Transverse colon (tissue), 4 donors: Measurements from ENCODE around the gene GRPEL1. TPM values are rescaled to one million over a fixed set of nuclear protein-coding genes. Genes with fewer than 3 reads are reported as not detected.

Experiments
- DNase-seq: peaks from one replicate; pipeline ENCODE4 v3.0.0-alpha.2; 2019
- H3K27ac ChIP-seq, 4 donors: fragments of 200-600 bp; sonication (generic); 2 replicates each; pipeline ENCODE4 v1.5.1; 2016 to 2018; ENCODE audit warnings: inconsistent platforms in 4 of 4
- H3K27me3 ChIP-seq: fragments of 200-600 bp; sonication (generic); 2 replicates; pipeline ENCODE4 v1.5.1; 2017; ENCODE audit warnings: inconsistent platforms
- H3K36me3 ChIP-seq, 4 donors: fragments of 200-600 bp; sonication (generic); 2 replicates each; pipeline ENCODE4 v1.5.1; 2017 to 2019; ENCODE audit warnings: inconsistent platforms in 4 of 4
- H3K4me1 ChIP-seq, 4 donors: fragments of 200-600 bp; sonication (generic); 2 replicates each; pipeline ENCODE4 v1.5.1; 2017 to 2020; ENCODE audit warnings: inconsistent platforms in 4 of 4
- H3K4me3 ChIP-seq, 4 donors: fragments of 200-600 bp; sonication (generic); 1 replicate in 1 of 4; 2 replicates in 3 of 4; pipeline versions ENCODE4 v1.5.1 to v1.6.1; 2017 to 2019; ENCODE audit warnings: inconsistent platforms in 4 of 4
- H3K9me3 ChIP-seq, 2 donors: fragments of 200-600 bp; sonication (generic); 2 replicates each; pipeline ENCODE4 v1.5.1; 2017 to 2019; ENCODE audit warnings: inconsistent platforms in 2 of 2
- CTCF ChIP-seq, 5 experiments: fragments of 200-600 bp in 3 of 5; fragments of 450-650 bp in 2 of 5; sonication (generic) in 3 of 5; IDR thresholded peaks; 1 replicate in 2 of 5; 2 replicates in 3 of 5; pipeline ENCODE4 v1.5.1; 2016 to 2017; ENCODE audit warnings: antibody characterized with exemption in 5 of 5, inconsistent platforms in 3 of 5, mild to moderate bottlenecking in 2 of 5, moderate library complexity in 1 of 5
- EP300 ChIP-seq: sonication (generic); formaldehyde crosslinking; IDR thresholded peaks from one replicate; pipeline ENCODE4 v1.6.1; 2017; ENCODE audit warnings: antibody characterized with exemption, low read depth
- POLR2A ChIP-seq: fragments of 450-650 bp; IDR thresholded peaks from one replicate; pipeline ENCODE4 v1.6.1; 2016; ENCODE audit warnings: antibody characterized with exemption, mild to moderate bottlenecking, moderate library complexity
- POLR2AphosphoS5 ChIP-seq, 3 donors: sonication (generic); formaldehyde crosslinking; IDR thresholded peaks; one replicate each; pipeline ENCODE4 v1.6.1; 2016; ENCODE audit warnings: antibody characterized with exemption in 3 of 3
- WGBS, 2 donors: methylation state at CpG; one replicate each; pipeline ENCODE4 v1.1.5; 2018; ENCODE audit warnings: low coverage in 1 of 2; 5-methylcytosine and 5-hydroxymethylcytosine counted together
- in situ Hi-C, 4 donors: fragments of 200-750 bp; cut with MboI; loops; one replicate each; pipeline versions ENCODE4 v1.15.0 to v1.15.1; 2017; ENCODE audit warnings: low sequenced_read_pairs in 3 of 4, low pct_ligation_motif_present in 1 of 4, low pct_unique_long_range_greater_than_20kb in 1 of 4
- intact Hi-C: fragments of 100-400 bp; cut with DNase I; formaldehyde crosslinking; loops from one replicate; pipeline ENCODE4 v1.15.1; 2023; ENCODE audit warnings: low total_unique reads
- total RNA-seq, 4 donors: library from RNA; depleted of rRNA; stranded (reverse); fragments of >200 nt; gene quantifications; one replicate each; pipeline ENCODE4 v1.1.0, GENCODE V29; 2016

GRPEL1 gene
- total RNA-seq, 4 donors from 2014 or later = 1.1 to 22.0 (median 12.5) TPM

GRCh38 chr4:7074426-7074825 lies 6.6 kb upstream of the GRPEL1 start:
- Histone ChIP-seq H3K27me3 (no peaks in the 10 kb centered on the region), H3K4me1 (peaks cover 0 to 4% (median 2%) of the 10 kb centered on the region in 4 donors), H3K4me3 (no peak overlapping the region), H3K36me3 (no peaks in the 10 kb centered on the region), H3K27ac (no peak overlapping the region), H3K9me3 (no peaks in the 10 kb centered on the region)
- TF ChIP-seq CTCF (IDR thresholded peaks at IDR 0.05) (no peak), POLR2AphosphoS5 (IDR thresholded peaks at IDR 0.05) (no peak), EP300 (no peak), POLR2A (no peak)
- intact Hi-C loops = loop anchor here (5.0 to 10.0 kb wide), 3 partner anchors 37 to 352 kb away; no protein-coding TSS in a partner anchor
- DNase-seq = no peak
- WGBS, 2 donors = 67 to 73% methylated on average over 3 to 9 of the region's 9 CpGs
- in situ Hi-C loops = loop anchor here (10.0 to 25.0 kb wide), 6 partner anchors 170 to 362 kb away; partner anchors contain the start of genes TBC1D14 (in 3 of the 4), BLOC1S4 (in 2 of the 4) and MRFAP1L1 (in 1 of the 4)

- H3K4me1 ChIP-seq = peaks cover 6 to 10% (median 7%) of the 10 kb centered on the region in 4 donors
- DNase-seq = no peak
- no peaks in the 10 kb centered on the region for H3K9me3 ChIP-seq
- no peaks in the 10 kb centered on the region for H3K36me3 ChIP-seq
- H3K27ac ChIP-seq = no peak overlapping the region
- no peak for TF ChIP-seq POLR2A
- TF ChIP-seq POLR2AphosphoS5 (IDR thresholded peaks at IDR 0.05) = no peak
- no peak for TF ChIP-seq CTCF (IDR thresholded peaks at IDR 0.05)
- no peak for TF ChIP-seq EP300
- in situ Hi-C loops = loop anchor here (10.0 to 25.0 kb wide), 6 partner anchors 169 to 361 kb away; partner anchors contain the start of genes TBC1D14 (in 3 of the 4), BLOC1S4 (in 2 of the 4) and MRFAP1L1 (in 1 of the 4)
- 69% methylated on average over 17 of the region's 18 CpGs; no CpG with 5 or more reads in 1 of the 2 donors for WGBS, 2 donors
- H3K4me3 ChIP-seq = no peak overlapping the region
- intact Hi-C loops = loop anchor here (5.0 to 10.0 kb wide), 3 partner anchors 36 to 351 kb away; no protein-coding TSS in a partner anchor
- no peaks in the 10 kb centered on the region for H3K27me3 ChIP-seq
Measured at GRCh38 chr4:7073526-7074390, 5.9 kb upstream of the GRPEL1 start.

- TF ChIP-seq POLR2AphosphoS5 (IDR thresholded peaks at IDR 0.05) (no peak), EP300 (no peak)
- H3K4me1 ChIP-seq = peaks cover 6 to 12% (median 9%) of the 10 kb centered on the region in 4 donors
- no peak for DNase-seq
- no peaks in the 10 kb centered on the region for H3K36me3 ChIP-seq
- in situ Hi-C loops (loop anchor here (10.0 to 25.0 kb wide), 6 partner anchors 168 to 361 kb away; partner anchors contain the start of genes TBC1D14 (in 3 of the 4), BLOC1S4 (in 2 of the 4) and MRFAP1L1 (in 1 of the 4)), intact Hi-C loops (loop anchor here (5.0 to 10.0 kb wide), 3 partner anchors 36 to 351 kb away; no protein-coding TSS in a partner anchor)
- no peaks in the 10 kb centered on the region for H3K27me3 ChIP-seq
- H3K9me3 ChIP-seq = no peaks in the 10 kb centered on the region
- 90% methylated on average over 14 of the region's 14 CpGs; no CpG with 5 or more reads in 1 of the 2 donors for WGBS, 2 donors
- no peak overlapping the region for H3K4me3 ChIP-seq
- no peak overlapping the region for H3K27ac ChIP-seq
Measured at GRCh38 chr4:7073059-7073458, 5.2 kb upstream of the GRPEL1 start.

- intact Hi-C loops = loop anchor here (5.0 to 10.0 kb wide), 3 partner anchors 34 to 349 kb away; no protein-coding TSS in a partner anchor
- peak; percentile 91 for DNase-seq
- peaks cover 18 to 26% (median 22%) of the 10 kb centered on the region in 4 donors for H3K4me1 ChIP-seq
- TF ChIP-seq EP300 (no peak), CTCF (IDR thresholded peaks at IDR 0.05) (peak; percentile 98 to 99 (median 99)), POLR2AphosphoS5 (IDR thresholded peaks at IDR 0.05) (peak in 1 of 3 donors; percentile 21)
- H3K27ac ChIP-seq = peak overlapping the region in 1 of 4 donors; percentile 41
- WGBS, 2 donors = 36 to 67% methylated on average over 3 to 22 of the region's 23 CpGs
- in situ Hi-C loops = loop anchor here (10.0 to 25.0 kb wide), 6 partner anchors 166 to 359 kb away; partner anchors contain the start of genes TBC1D14 (in 3 of the 4), BLOC1S4 (in 2 of the 4) and MRFAP1L1 (in 1 of the 4)
- no peaks in the 10 kb centered on the region for H3K9me3 ChIP-seq
- H3K27me3 ChIP-seq = no peaks in the 10 kb centered on the region
- H3K36me3 ChIP-seq = no peaks in the 10 kb centered on the region
- no peak overlapping the region for H3K4me3 ChIP-seq
Measured at GRCh38 chr4:7070729-7071511, 3.1 kb upstream of the GRPEL1 start.
